AG20443 (cell line): Measurements from ENCODE around the gene SCIN.
"Not testable (repeated sequence)": the region's sequence is repeated elsewhere in the genome, so short reads cannot be mapped to it uniquely, and the experiment has no call there.

Source experiments
- DNase-seq: peaks from one replicate; pipeline ENCODE4 v3.0.0; 2012; ENCODE audit warnings: low spot score, mixed read lengths

Gene SCIN

DNA sequence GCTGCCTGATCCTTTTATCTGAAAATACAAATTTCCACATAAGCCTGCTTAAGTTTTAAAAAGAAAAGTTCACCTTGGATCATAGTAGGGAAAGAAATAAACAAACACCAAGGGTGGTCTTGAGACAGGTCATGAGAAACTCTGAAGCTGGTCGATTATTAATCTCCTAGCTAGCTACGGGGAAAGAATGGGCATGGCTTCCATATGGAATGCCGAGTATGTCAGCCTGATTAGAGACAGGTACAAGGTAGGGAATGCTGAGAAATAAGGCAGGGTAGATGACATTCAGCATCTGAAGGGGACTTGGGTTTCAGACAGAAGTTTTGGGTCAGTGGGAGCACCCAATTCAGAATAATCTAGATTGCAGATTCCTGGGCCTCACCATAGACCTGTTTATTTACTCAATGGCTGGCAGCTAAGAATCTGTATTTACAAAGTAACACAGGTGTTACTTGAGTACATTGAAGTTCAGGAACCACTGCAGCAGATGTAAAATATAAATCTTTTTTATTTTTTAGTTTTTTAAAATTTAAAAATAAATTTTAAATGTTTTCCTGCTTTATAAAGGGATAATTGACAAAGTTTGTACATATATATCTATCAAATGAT is 49.0 kb downstream of the SCIN start:
- DNase-seq: no peak

DNA sequence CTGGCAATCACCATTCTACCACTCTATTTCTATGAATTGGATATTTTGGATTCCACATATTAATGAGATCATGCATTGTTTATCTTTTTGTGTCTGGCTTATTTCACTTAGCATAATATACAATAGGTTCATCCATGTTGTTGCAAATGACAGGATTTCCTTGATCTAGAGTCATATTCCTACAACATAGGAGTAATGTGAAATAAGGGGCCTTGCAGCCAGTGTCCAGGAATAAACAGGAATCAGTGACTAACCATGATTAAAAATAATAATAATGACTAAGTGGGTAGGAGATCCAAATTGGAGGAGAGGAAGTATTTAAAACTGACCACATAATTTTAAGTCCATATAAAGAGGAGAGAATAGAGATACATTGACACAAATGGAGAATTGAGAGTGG is 49.9 kb downstream of the SCIN start:
- no peak for DNase-seq

- no peak for DNase-seq
Measured at GRCh38 chr7:12623223-12623622, 52.7 kb downstream of the SCIN start.

- peak; percentile 43 for DNase-seq
Measured at GRCh38 chr7:12623885-12624498, 53.5 kb downstream of the SCIN start.

GRCh38 chr7:12625836-12626235 is 55.3 kb downstream of the SCIN start:
- DNase-seq: no peak

DNA sequence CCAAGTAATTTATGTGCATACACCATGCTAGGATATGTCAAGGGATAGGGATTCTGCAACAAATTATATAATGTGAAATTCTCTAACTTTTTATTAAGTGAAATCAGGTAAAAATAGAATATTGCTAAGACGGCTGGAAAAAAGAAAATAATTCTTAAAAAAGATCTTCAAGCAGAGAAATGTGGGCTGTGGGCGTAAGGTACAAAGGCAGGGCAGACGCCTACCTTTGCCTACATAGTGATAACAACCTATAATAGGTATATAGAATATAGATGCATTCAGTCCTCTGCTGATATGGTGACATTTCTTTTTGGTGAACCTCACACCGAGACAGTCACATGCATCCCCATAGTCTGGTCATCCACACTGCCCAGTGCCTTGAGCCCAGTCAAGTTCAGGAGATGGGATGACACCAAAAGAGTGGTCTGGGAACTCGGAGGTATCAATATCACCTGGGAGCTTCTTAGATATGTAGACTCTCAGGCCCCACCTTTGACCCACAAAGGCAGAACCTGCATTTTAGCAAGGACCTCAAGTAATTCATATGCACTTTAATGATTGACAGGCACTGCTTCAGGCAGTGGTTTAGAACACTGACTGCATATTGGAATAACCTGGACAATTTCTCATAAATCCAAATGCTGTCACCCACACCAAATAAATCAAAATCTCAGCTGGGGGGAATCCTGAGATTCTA is 59.4 kb downstream of the SCIN start:
- no peak for DNase-seq

- no peak for DNase-seq
Measured at GRCh38 chr7:12630513-12630819, 59.9 kb downstream of the SCIN start.

- DNase-seq: no peak
Measured at GRCh38 chr7:12633582-12633981, 63.1 kb downstream of the SCIN start.

GRCh38 chr7:12635830-12636229 is 65.3 kb downstream of the SCIN start:
- peak; percentile 14 for DNase-seq

- DNase-seq: no peak
Measured at GRCh38 chr7:12637328-12637727, 66.8 kb downstream of the SCIN start.

DNA sequence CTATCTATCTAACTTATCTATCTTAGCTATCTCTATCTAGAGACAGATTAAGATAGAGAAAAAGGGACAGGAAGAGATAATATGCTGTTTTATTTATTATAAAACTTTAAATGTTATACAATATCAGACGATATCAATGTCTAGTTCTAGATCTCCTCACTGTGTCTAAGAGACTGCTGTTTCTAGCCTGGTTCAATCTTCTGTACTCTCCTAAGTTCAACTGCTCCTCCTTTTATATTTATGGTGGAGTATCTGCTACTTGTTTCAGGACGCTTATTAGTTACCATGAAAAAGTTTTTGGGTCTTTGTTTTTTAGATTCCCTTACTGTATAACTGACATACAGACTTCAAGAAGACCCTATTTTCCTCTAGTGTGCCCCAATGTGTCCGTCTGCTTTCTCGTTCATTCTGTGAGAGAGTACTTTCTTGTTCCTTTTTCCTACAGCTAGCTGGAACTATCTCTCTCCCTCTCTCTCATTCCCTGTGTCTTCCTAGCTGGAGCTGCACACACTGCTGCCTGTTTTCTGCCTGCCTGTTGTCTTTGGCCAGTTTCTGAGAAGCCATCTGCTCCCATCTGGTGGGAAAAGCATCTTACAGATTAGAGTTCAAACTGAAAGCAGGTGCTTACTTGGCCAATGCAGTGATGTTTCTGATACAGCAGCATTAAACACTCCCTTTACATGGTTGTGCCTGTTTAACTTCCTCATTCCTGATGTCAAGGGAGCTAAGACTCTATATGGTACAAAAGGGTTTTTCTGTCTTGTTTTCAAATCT is 67.5 kb downstream of the SCIN start:
- no peak for DNase-seq

GRCh38 chr7:12638851-12639456 is 68.4 kb downstream of the SCIN start:
- DNase-seq: peak; percentile 31

DNA sequence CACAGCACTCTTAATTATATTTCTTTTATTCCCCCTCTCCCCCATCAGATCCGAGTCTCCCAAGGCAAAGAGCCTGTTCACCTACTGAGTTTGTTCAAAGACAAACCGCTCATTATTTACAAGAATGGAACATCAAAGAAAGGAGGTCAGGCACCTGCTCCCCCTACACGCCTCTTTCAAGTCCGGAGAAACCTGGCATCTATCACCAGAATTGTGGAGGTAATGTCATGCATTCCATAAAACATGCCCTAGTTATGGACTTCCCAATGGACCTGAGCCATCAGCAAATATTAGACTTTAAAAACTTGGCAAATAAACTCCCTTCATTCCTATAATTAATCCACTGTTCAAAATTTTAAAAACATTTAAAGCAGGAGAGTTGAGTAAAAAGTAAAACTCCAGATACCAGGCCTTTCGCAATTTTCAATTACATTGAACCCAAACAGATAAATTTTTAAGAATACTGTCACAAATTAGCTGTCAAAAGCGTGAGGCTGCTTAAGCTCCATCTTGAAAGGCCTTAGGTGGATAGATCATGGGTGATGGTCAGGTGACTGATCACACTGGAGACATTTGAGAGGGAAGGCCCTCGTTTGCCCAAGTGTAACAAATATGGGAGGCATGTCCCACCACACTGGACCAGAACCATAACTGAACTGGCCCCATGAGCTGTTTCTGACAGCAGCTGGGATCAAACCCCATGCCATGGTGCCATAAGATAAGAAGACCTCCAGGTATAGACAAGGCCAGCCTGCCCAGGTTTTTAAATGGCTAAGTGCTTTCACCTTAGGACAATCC is 70.0 kb downstream of the SCIN start:
- DNase-seq: no peak

DNA sequence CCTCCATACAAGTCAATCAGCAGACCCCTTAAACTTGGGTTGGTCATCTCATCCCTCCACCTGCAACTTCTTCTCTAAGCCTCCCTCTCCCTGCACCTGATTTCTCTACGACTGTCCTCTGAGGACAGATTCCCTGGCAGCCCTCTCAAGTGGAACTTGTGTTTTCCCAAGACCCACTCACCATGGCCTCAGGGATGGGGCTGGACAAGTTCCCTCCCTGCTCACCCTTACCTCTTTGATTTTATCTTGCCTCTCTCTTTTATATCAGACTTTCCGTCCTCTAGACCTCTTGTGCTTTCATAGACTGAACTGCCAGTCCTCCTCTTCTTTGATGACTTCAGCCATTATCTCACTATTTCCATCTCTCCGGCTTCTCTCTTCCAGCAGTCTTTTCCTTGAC is 70.7 kb downstream of the SCIN start:
- no peak for DNase-seq

- no peak for DNase-seq
Measured at GRCh38 chr7:12642508-12642907, 72.0 kb downstream of the SCIN start.

GRCh38 chr7:12643001-12643643 is 72.6 kb downstream of the SCIN start:
- peak; percentile 45 for DNase-seq

DNA sequence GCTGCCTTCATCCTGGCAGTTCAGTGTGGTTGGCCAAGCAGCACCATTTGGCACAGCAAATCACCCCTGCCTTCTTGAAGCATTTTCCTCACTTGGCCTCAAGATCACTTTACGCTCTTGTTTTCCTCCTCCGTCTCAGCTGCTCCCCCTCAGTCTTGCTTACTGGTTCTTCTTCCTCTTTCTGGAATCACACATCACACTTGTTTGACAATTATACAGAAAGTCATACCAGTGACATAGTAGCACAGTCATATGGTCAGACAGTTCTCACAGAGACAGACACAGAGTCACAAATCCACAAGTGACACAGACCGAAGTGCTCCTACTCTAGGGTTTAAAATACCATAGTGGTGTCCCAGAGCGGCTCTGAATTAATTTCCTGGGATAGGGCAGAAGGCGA is 73.1 kb downstream of the SCIN start:
- DNase-seq: no peak

DNA sequence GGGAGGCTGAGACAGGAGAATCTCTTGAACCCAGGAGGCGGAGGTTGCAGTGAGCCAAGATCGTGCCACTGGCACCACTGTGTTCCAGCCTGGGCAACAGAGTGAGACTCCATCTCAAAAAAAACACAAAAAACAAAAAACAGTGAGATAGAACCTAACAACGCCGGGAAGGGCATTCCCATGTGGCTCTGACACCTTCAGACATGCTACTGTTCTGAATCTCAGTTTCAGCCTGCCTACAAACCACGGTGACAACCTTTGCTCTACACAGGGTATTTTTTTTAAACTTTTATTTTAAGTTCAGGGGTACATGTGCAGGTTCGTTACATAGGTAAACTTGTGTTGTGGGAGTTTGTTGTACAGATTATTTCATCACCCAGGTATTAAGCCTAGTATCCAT is 74.7 kb downstream of the SCIN start:
- DNase-seq: not testable (repeated sequence)

DNA sequence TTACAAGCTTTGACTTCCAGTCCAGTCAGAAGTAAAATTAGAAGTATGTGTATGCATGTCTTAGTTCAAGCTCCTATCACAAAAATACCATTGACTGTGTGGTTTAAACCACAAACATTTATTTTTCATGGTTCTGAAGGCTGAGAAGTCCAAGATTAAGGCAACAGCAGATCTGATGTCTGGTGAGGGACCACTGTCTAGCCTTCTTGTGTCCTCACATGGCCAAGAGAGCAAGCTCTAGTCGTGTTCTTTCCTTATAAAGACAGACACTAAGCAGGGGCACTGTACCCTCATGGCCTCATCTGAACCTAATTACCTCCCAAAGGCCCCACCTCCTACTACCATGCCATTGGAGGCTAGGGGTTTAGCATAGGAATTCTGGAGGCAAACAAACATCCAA is 75.6 kb downstream of the SCIN start:
- DNase-seq: no peak

- peak; percentile 52 for DNase-seq
Measured at GRCh38 chr7:12647364-12648219, 77.1 kb downstream of the SCIN start.
